Body of pancreas (tissue), 4 donors: ENCODE measurements around the gene EXT2. TPM values are rescaled to one million over a fixed set of nuclear protein-coding genes. Genes with fewer than 3 reads are reported as not detected.

ENCODE experiments used
- ATAC-seq: fragments of 150-250 bp; one replicate; pipeline ENCODE4 v1.9.1; 2016
- DNase-seq, 4 donors: peaks; one replicate each; pipeline ENCODE4 v3.0.0-alpha.2; 2019
- H3K27ac ChIP-seq, 4 donors: fragments of 200-600 bp; sonication (generic); 1 replicate in 3 of 4; 2 replicates in 1 of 4; pipeline versions ENCODE4 v1.5.1 to v1.6.1; 2016 to 2019; ENCODE audit warnings: mild to moderate bottlenecking in 1 of 4, mixed read lengths in 1 of 4, moderate library complexity in 1 of 4
- H3K27me3 ChIP-seq, 2 donors: fragments of 200-600 bp; sonication (generic); one replicate each; pipeline ENCODE4 v1.6.0; 2016; ENCODE audit warnings: mild to moderate bottlenecking in 1 of 2
- H3K36me3 ChIP-seq, 2 donors: fragments of 200-600 bp; sonication (generic); replicated peaks in 1 of 2; 2 replicates each; pipeline ENCODE4 v1.5.1; 2016; ENCODE audit warnings: low read depth in 2 of 2; ENCODE audit not compliant: insufficient read depth in 1 of 2
- H3K4me1 ChIP-seq: fragments of 200-600 bp; sonication (generic); one replicate; pipeline ENCODE4 v1.6.0; 2016
- H3K4me3 ChIP-seq, 2 donors: fragments of 200-600 bp; sonication (generic); 1 replicate in 1 of 2; 2 replicates in 1 of 2; pipeline ENCODE4 v1.5.1; 2016 to 2019
- H3K9me3 ChIP-seq, 3 donors: fragments of 200-600 bp; sonication (generic); 1 replicate in 2 of 3; 2 replicates in 1 of 3; pipeline ENCODE4 v1.5.1; 2016
- POLR2A ChIP-seq, 3 donors: fragments of 450-650 bp; IDR thresholded peaks; one replicate each; pipeline ENCODE4 v1.6.1; 2016; ENCODE audit warnings: antibody characterized with exemption in 3 of 3, mild to moderate bottlenecking in 2 of 3
- WGBS, 2 donors: methylation state at CpG; one replicate each; pipeline ENCODE4 v1.1.5; 2017; 5-methylcytosine and 5-hydroxymethylcytosine counted together
- intact Hi-C: fragments of 100-400 bp; cut with DNase I; formaldehyde crosslinking; loops from one replicate; pipeline ENCODE4 v1.15.1; 2023
- total RNA-seq, 2 donors: library from RNA; depleted of rRNA; stranded (reverse); fragments of >200 nt; gene quantifications; one replicate each; pipeline ENCODE4 v1.1.0, GENCODE V29; 2016
- TF ChIP-seq, protein P1 (sequence below), 7 experiments: fragments of 450-650 bp in 4 of 7; fragments of 200-600 bp in 3 of 7; sonication (generic) in 3 of 7; IDR thresholded peaks; one replicate each; pipeline ENCODE4 v1.5.1; 2016 to 2019; ENCODE audit warnings: antibody characterized with exemption in 7 of 7

EXT2 gene
- total RNA-seq, 2 donors from 2014 or later, result 21.4 to 34.2 TPM

DNA sequence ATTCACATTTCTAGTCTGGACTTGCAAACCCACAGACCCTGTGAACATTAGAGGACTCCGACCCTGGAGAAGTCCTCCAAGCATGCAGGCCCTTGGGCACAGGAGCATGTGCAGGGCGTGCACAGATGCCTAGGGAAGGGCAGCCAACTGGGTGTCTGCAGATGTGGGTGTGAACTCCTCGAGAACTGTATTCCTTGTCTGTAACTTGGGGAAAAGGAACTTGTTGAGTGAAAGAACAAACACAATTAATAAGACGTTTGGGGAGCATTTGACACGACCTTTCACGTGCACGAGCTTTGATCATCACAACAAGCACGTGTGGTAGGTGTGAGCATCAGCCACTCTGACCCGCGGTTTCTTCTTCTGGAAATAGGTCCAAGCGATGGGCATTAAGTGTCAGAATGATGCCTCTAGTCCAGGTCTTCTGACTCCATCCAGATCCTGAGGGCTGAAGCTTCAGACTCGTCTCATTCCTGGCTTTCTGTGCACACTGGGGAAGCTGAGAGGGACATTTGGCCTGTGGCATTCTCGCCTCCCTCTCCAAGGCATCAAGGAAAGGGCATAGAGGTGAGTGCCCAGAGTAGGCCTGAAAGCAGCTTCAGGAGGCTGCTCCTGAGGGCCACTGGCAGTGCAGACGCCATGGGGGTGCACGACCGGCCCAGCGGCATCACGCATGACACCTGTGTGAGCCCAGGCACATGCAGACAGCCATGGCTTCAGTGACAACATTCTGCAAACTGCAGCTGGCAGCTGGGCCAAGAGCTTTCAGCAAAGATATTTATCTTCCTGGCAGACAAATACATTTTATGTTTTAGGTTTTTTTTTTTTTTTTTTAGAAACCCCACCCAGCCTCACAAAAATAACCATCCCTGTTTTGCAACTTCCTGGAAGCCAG lies 182.0 kb downstream of the EXT2 start:
- Histone ChIP-seq H3K9me3 (no peaks in the 10 kb centered on the region), H3K27me3 (no peaks in the 10 kb centered on the region), H3K36me3 (no peaks in the 10 kb centered on the region), H3K4me1 (peaks cover 6% of the 10 kb centered on the region), H3K4me3 (no peak overlapping the region), H3K27ac (no peak overlapping the region)
- ATAC-seq, result no peak
- TF ChIP-seq, protein P1, sequence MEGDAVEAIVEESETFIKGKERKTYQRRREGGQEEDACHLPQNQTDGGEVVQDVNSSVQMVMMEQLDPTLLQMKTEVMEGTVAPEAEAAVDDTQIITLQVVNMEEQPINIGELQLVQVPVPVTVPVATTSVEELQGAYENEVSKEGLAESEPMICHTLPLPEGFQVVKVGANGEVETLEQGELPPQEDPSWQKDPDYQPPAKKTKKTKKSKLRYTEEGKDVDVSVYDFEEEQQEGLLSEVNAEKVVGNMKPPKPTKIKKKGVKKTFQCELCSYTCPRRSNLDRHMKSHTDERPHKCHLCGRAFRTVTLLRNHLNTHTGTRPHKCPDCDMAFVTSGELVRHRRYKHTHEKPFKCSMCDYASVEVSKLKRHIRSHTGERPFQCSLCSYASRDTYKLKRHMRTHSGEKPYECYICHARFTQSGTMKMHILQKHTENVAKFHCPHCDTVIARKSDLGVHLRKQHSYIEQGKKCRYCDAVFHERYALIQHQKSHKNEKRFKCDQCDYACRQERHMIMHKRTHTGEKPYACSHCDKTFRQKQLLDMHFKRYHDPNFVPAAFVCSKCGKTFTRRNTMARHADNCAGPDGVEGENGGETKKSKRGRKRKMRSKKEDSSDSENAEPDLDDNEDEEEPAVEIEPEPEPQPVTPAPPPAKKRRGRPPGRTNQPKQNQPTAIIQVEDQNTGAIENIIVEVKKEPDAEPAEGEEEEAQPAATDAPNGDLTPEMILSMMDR (IDR thresholded peaks at IDR 0.05), result no peak
- no peak for TF ChIP-seq POLR2A (IDR thresholded peaks at IDR 0.05)
- WGBS, 2 donors, result 66 to 73% methylated on average over 15 to 18 of the region's 18 CpGs
- intact Hi-C loops, result no loop called here
- no peak for DNase-seq

DNA sequence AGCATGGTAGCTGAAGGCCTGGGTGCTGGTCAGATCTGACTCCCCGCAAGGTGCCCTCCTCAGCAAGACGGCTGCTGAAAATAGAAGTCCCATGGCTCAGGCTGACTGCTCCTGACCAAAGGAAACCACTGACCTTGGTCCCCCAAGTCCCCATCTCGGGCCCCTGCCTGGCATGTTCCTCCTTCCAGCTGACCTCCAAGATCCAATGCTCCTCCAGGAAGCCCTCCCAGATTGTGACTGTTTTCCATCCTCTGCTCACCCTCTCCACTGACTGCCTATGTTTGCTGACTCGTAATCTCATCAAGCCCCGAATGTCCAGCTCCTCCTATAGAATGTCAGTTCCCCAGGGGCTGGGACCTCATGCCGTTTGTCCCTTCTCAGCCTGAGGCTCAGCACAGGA lies 184.0 kb downstream of the EXT2 start:
- Histone ChIP-seq H3K36me3 (no peaks in the 10 kb centered on the region), H3K4me1 (no peaks in the 10 kb centered on the region), H3K27ac (no peak overlapping the region), H3K9me3 (no peaks in the 10 kb centered on the region), H3K4me3 (no peak overlapping the region), H3K27me3 (no peaks in the 10 kb centered on the region)
- ATAC-seq (no peak), DNase-seq (no peak)
- intact Hi-C loops, result no loop called here
- TF ChIP-seq, protein P1 (IDR thresholded peaks at IDR 0.05), result no peak
- no peak for TF ChIP-seq POLR2A (IDR thresholded peaks at IDR 0.05)
- WGBS, 2 donors, result 50 to 65% methylated on average over 4 to 6 of the region's 6 CpGs

DNA sequence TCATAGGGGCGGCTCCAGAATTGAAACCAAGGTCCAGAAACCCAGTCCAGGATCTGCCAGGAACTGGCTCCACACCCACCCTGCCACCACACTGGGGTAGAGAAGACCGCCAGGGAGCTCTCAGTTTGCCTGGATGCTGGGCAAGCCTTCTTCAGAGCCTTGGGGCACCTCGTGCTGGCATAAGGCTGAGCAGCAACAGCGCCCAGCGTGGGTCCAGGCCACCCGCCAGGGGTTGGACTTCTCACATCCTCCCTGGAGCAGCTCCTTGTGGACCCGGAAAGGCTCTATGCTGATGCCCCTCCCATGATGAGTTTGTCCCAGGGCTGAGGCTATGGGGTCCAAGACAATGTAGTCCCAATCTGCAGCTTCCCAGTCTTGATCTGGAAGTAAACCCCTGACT lies 184.8 kb downstream of the EXT2 start:
- H3K4me1 ChIP-seq, result no peaks in the 10 kb centered on the region
- no peaks in the 10 kb centered on the region for H3K27me3 ChIP-seq
- no peak overlapping the region for H3K27ac ChIP-seq
- intact Hi-C loops, result no loop called here
- DNase-seq (no peak), ATAC-seq (no peak)
- no peaks in the 10 kb centered on the region for H3K9me3 ChIP-seq
- TF ChIP-seq POLR2A (IDR thresholded peaks at IDR 0.05), result no peak
- TF ChIP-seq, protein P1 (IDR thresholded peaks at IDR 0.05), result no peak
- no peak overlapping the region for H3K4me3 ChIP-seq
- 64 to 87% methylated on average over 2 to 7 of the region's 7 CpGs for WGBS, 2 donors
- H3K36me3 ChIP-seq, result no peaks in the 10 kb centered on the region

DNA sequence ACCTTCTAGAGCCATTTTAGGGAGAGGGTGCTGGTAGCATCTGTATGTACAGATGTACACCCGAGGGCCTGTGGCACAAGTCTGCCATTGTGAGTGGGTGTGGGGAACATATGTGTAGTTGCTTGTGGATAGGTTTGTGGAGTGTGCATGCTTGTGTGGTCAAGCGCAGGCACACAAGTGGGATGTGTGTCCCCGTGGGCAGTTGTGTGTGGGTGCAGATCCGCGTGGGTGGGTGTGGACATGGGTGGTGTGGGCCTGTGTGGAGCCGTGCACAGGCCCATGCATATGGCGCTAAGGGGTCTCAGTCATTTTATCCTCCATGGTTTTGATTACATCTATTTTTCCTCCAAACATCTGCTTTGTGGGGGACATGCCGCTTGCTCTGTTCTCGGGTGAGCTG lies 185.7 kb downstream of the EXT2 start:
- intact Hi-C loops, result no loop called here
- DNase-seq (no peak), ATAC-seq (no peak)
- TF ChIP-seq, protein P1 (IDR thresholded peaks at IDR 0.05), result no peak
- no peak for TF ChIP-seq POLR2A (IDR thresholded peaks at IDR 0.05)
- Histone ChIP-seq H3K27ac (no peak overlapping the region), H3K4me1 (no peaks in the 10 kb centered on the region), H3K4me3 (no peak overlapping the region), H3K9me3 (no peaks in the 10 kb centered on the region), H3K36me3 (no peaks in the 10 kb centered on the region), H3K27me3 (no peaks in the 10 kb centered on the region)
- WGBS, 2 donors, result 90 to 92% methylated on average over 9 of the region's 9 CpGs

DNA sequence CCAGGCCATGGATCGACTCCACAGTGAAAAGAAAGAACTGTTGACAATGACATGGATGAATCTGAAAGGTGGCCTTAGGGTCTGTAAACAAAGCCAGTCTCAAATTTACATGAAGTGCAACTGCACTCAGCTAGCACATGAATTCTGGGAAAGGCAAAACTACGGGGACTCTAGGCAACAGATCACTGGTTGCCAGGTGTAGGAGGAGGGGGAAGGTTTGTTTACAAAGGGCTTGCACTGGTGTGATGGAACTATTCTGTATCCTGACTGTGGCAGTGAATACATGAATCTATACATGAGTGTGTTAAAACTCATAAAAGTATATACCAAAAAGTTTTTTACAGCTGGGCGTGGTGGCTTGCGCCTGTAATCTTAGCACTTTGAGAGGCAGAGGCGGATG lies 187.1 kb downstream of the EXT2 start:
- ATAC-seq (no peak), DNase-seq (no peak)
- no peak for TF ChIP-seq POLR2A (IDR thresholded peaks at IDR 0.05)
- no peaks in the 10 kb centered on the region for H3K27me3 ChIP-seq
- H3K9me3 ChIP-seq, result no peaks in the 10 kb centered on the region
- intact Hi-C loops, result no loop called here
- 78 to 81% methylated on average over 5 of the region's 5 CpGs for WGBS, 2 donors
- H3K4me3 ChIP-seq, result no peak overlapping the region
- no peak overlapping the region for H3K27ac ChIP-seq
- H3K4me1 ChIP-seq, result no peaks in the 10 kb centered on the region
- H3K36me3 ChIP-seq, result no peaks in the 10 kb centered on the region
